WTC11 (cell line): ENCODE measurements around the gene NFAT5. TPM values are rescaled to one million over a fixed set of nuclear protein-coding genes. Genes with fewer than 3 reads are reported as not detected.

ENCODE experiments used
- ATAC-seq: fragments of 200-7000 bp; cut with Tn5 transposase; 2 replicates; pipeline ENCODE4 v1.10.0; 2021; ENCODE audit warnings: mild to moderate bottlenecking, moderate library complexity
- CTCF ChIA-PET: fragments of 300-600 bp; sonication (Branson Sonifier 250); formaldehyde crosslinking; loops from one replicate; lab custom pipeline; 2021; ENCODE audit warnings: antibody characterized with exemption; lab: Charles Lee
- POLR2A ChIA-PET: fragments of 350-600 bp; sonication (Branson Sonifier 250); formaldehyde crosslinking; loops from one replicate; lab custom pipeline; 2021; ENCODE audit warnings: antibody characterized with exemption; lab: Charles Lee
- DNase-seq: peaks from one replicate; pipeline ENCODE4 v3.0.0; 2021; ENCODE audit warnings: low spot score
- H3K27ac Mint-ChIP-seq: 2 replicates; pipeline ENCODE4 v1.8.0; 2021; ENCODE audit warnings: mixed read lengths
- H3K27me3 Mint-ChIP-seq: 2 replicates; pipeline ENCODE4 v1.8.0; 2021; ENCODE audit warnings: low read depth, mild to moderate bottlenecking, moderate library complexity, mixed read lengths
- H3K36me3 Mint-ChIP-seq: 2 replicates; pipeline ENCODE4 v1.8.0; 2021; ENCODE audit warnings: mixed read lengths
- H3K4me1 Mint-ChIP-seq: 2 replicates; pipeline ENCODE4 v1.8.0; 2022; ENCODE audit warnings: mixed read lengths
- H3K4me3 Mint-ChIP-seq: 2 replicates; pipeline ENCODE4 v1.8.0; 2021; ENCODE audit warnings: mild to moderate bottlenecking, moderate library complexity, mixed read lengths
- H3K9me3 Mint-ChIP-seq: 2 replicates; pipeline ENCODE4 v1.8.0; 2021; ENCODE audit warnings: mixed read lengths
- ARID4B ChIP-seq: sonication (generic); formaldehyde crosslinking; IDR thresholded peaks from 2 replicates; pipeline ENCODE4 v1.8.0; 2023; ENCODE audit warnings: missing genetic modification reagents, mild to moderate bottlenecking, borderline replicate concordance
- ATF2 ChIP-seq: sonication (generic); formaldehyde crosslinking; IDR thresholded peaks from 2 replicates; pipeline ENCODE4 v1.8.1; 2022; ENCODE audit warnings: low read depth, missing genetic modification reagents, borderline replicate concordance
- ATF6 ChIP-seq: sonication (generic); formaldehyde crosslinking; IDR thresholded peaks from 2 replicates; pipeline ENCODE4 v1.8.1; 2023; ENCODE audit warnings: mild to moderate bottlenecking, missing genetic modification reagents
- ERG ChIP-seq: fragments of 250-450 bp; sonication (Bioruptor Pico); IDR thresholded peaks from 2 replicates; pipeline ENCODE4 v1.8.0; 2021; ENCODE audit warnings: mild to moderate bottlenecking
- ESRRA ChIP-seq: sonication (generic); formaldehyde crosslinking; IDR thresholded peaks from 2 replicates; pipeline ENCODE4 v1.8.1; 2022; ENCODE audit warnings: mild to moderate bottlenecking, missing genetic modification reagents, borderline replicate concordance
- FOXJ3 ChIP-seq: sonication (generic); formaldehyde crosslinking; IDR thresholded peaks from 2 replicates; pipeline ENCODE4 v1.9.0; 2021; ENCODE audit warnings: missing genetic modification reagents, mild to moderate bottlenecking, borderline replicate concordance
- GTF2I ChIP-seq: fragments of 250-450 bp; sonication (Bioruptor Pico); conservative IDR thresholded peaks from 2 replicates; pipeline ENCODE4 v1.4.0; 2021; ENCODE audit warnings: mild to moderate bottlenecking
- NR1H2 ChIP-seq: sonication (generic); formaldehyde crosslinking; IDR thresholded peaks from 2 replicates; pipeline ENCODE4 v1.9.0; 2021; ENCODE audit warnings: mild to moderate bottlenecking, moderate library complexity, missing genetic modification reagents
- NR3C1 ChIP-seq: sonication (generic); formaldehyde crosslinking; conservative IDR thresholded peaks from 2 replicates; pipeline ENCODE4 v1.8.1; 2023; ENCODE audit warnings: low read depth, mild to moderate bottlenecking, missing genetic modification reagents
- SMAD3 ChIP-seq: sonication (generic); formaldehyde crosslinking; IDR thresholded peaks from 2 replicates; pipeline ENCODE4 v1.8.0; 2022; ENCODE audit warnings: missing genetic modification reagents, mild to moderate bottlenecking, borderline replicate concordance
- STAT6 ChIP-seq: sonication (generic); formaldehyde crosslinking; conservative IDR thresholded peaks from 2 replicates; pipeline ENCODE4 v1.8.1; 2023; ENCODE audit warnings: mild to moderate bottlenecking, low read depth, missing genetic modification reagents, moderate library complexity
- TEAD1 ChIP-seq: sonication (generic); formaldehyde crosslinking; IDR thresholded peaks from 2 replicates; pipeline ENCODE4 v1.8.0; 2022; ENCODE audit warnings: mild to moderate bottlenecking, missing genetic modification reagents
- TP53 ChIP-seq: sonication (generic); formaldehyde crosslinking; IDR thresholded peaks from 2 replicates; pipeline ENCODE4 v1.8.1; 2023; ENCODE audit warnings: mild to moderate bottlenecking, missing genetic modification reagents
- ZBTB43 ChIP-seq: sonication (generic); formaldehyde crosslinking; IDR thresholded peaks from 2 replicates; pipeline ENCODE4 v1.8.1; 2023; ENCODE audit warnings: mild to moderate bottlenecking, missing genetic modification reagents
- ZMAT4 ChIP-seq: fragments of 250-450 bp; sonication (Bioruptor Pico); IDR thresholded peaks from 2 replicates; pipeline ENCODE4 v1.9.0; 2021; ENCODE audit warnings: mild to moderate bottlenecking
- ZNF138 ChIP-seq: sonication (generic); formaldehyde crosslinking; conservative IDR thresholded peaks from 2 replicates; pipeline ENCODE4 v1.8.1; 2022; ENCODE audit warnings: mild to moderate bottlenecking, moderate library complexity, missing genetic modification reagents
- ZNF281 ChIP-seq: sonication (generic); formaldehyde crosslinking; IDR thresholded peaks from 2 replicates; pipeline ENCODE4 v1.8.0; 2023; ENCODE audit warnings: mild to moderate bottlenecking, missing genetic modification reagents
- total RNA-seq: library from RNA; stranded (reverse); gene quantifications from 3 replicates; pipeline ENCODE4 v1.2.3, GENCODE V29; 2021

NFAT5 gene
- total RNA-seq, 1 experiment from 2014 or later: 23.2 TPM

GRCh38 chr16:69724414-69724873, 158.7 kb downstream of the NFAT5 start (continued):
- no peak for TF ChIP-seq STAT6 (CRISPR knock-in tag)
- no peak for TF ChIP-seq ERG (CRISPR knock-in tag)
- no peak for TF ChIP-seq TEAD1 (CRISPR knock-in tag)
- TF ChIP-seq NR1H2: no peak
- no peak for TF ChIP-seq NR3C1 (CRISPR knock-in tag)
- no peak for TF ChIP-seq FOXJ3 (CRISPR knock-in tag)
- no peak for TF ChIP-seq TP53 (CRISPR knock-in tag)
- TF ChIP-seq ZMAT4 (CRISPR knock-in tag): no peak
- TF ChIP-seq ATF2 (CRISPR knock-in tag): no peak

- Mint-ChIP-seq H3K36me3 (no peaks in the 10 kb centered on the region), H3K27me3 (no peaks in the 10 kb centered on the region), H3K9me3 (no peaks in the 10 kb centered on the region), H3K4me3 (peak overlapping the region; percentile 91), H3K27ac (peak overlapping the region; percentile 80), H3K4me1 (peaks cover 40% of the 10 kb centered on the region)
- ATAC-seq (no peak), DNase-seq (no peak)
- ChIA-PET CTCF (interaction anchor here (1.3 to 5.5 kb wide), 4 partner anchors 16 to 329 kb away, joined by 3 to 31 read pairs (median 6); partner anchors contain the start of gene NOB1), POLR2A (interaction anchor here (0.6 kb wide), 1 partner anchor 15 kb away, joined by 6 read pairs; no protein-coding TSS in a partner anchor)
- TF ChIP-seq TEAD1 (CRISPR knock-in tag) (no peak), ESRRA (CRISPR knock-in tag) (no peak), ZBTB43 (CRISPR knock-in tag) (no peak), SMAD3 (CRISPR knock-in tag) (no peak), ZMAT4 (CRISPR knock-in tag) (no peak), ZNF281 (CRISPR knock-in tag) (no peak), GTF2I (CRISPR knock-in tag) (no peak), ATF6 (CRISPR knock-in tag) (no peak), ZNF138 (CRISPR knock-in tag) (no peak), ARID4B (CRISPR knock-in tag) (no peak)
Observed at GRCh38 chr16:69724981-69725479, 159.3 kb downstream of the NFAT5 start.
